NT2/D1 (cell line): Measurements from ENCODE around the gene FBXO2.

ENCODE experiments used
- DNase-seq: peaks from one replicate; pipeline ENCODE4 v3.0.0-alpha.2; 2011; ENCODE audit warnings: low read depth, low spot score
- H3K27me3 ChIP-seq: 2 replicates; pipeline ENCODE4 v1.6.0; 2011; ENCODE audit warnings: mild to moderate bottlenecking; ENCODE audit not compliant: insufficient read length, insufficient read depth
- H3K36me3 ChIP-seq: 2 replicates; pipeline ENCODE4 v1.6.1; 2011; ENCODE audit warnings: mild to moderate bottlenecking, low read length, mixed read lengths; ENCODE audit not compliant: insufficient read depth, insufficient read length
- H3K4me1 ChIP-seq: 2 replicates; pipeline ENCODE4 v1.5.1; 2011; ENCODE audit not compliant: insufficient read depth, insufficient read length
- H3K4me3 ChIP-seq: 2 replicates; pipeline ENCODE4 v1.5.1; 2011; ENCODE audit warnings: low read depth; ENCODE audit not compliant: insufficient read length
- H3K9ac ChIP-seq: 2 replicates; pipeline ENCODE4 v1.6.0; 2011; ENCODE audit warnings: low read depth; ENCODE audit not compliant: insufficient read length
- H3K9me3 ChIP-seq: 2 replicates; pipeline ENCODE4 v1.5.1; 2011; ENCODE audit warnings: mild to moderate bottlenecking, low read length; ENCODE audit not compliant: insufficient read depth
- SUZ12 ChIP-seq: IDR thresholded peaks from 2 replicates; pipeline ENCODE4 v1.6.1; 2011; ENCODE audit not compliant: insufficient read length, insufficient read depth; ENCODE audit errors: extremely low read depth
- YY1 ChIP-seq: IDR thresholded peaks from 2 replicates; pipeline ENCODE4 v1.6.1; 2011; ENCODE audit not compliant: insufficient read length, insufficient read depth
- ZNF274 ChIP-seq: IDR thresholded peaks from 2 replicates; pipeline ENCODE4 v1.6.1; 2011; ENCODE audit warnings: mild to moderate bottlenecking, low read depth, low read length

The FBXO2 gene

DNA sequence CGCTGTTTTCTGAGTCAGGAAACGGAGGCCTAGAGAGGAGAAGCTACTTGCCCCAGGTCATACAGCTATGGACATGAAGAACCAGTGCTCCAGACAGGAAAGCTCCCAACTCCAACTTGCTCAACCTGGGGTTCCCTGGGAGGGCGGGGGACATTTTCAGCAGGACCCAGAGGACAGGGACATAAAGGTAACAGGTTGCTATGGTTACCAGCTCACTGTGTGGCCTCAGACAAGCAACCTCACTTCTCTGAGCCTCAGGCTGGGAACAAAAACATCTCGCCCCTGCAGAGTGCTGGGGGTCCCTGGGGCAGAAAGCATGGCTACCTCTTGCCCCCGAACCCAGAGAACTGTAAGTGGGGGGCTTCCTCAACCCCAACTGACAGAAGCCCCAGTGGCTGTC, 16.1 kb downstream of the FBXO2 start:
- no peak overlapping the region for H3K9ac ChIP-seq

DNA sequence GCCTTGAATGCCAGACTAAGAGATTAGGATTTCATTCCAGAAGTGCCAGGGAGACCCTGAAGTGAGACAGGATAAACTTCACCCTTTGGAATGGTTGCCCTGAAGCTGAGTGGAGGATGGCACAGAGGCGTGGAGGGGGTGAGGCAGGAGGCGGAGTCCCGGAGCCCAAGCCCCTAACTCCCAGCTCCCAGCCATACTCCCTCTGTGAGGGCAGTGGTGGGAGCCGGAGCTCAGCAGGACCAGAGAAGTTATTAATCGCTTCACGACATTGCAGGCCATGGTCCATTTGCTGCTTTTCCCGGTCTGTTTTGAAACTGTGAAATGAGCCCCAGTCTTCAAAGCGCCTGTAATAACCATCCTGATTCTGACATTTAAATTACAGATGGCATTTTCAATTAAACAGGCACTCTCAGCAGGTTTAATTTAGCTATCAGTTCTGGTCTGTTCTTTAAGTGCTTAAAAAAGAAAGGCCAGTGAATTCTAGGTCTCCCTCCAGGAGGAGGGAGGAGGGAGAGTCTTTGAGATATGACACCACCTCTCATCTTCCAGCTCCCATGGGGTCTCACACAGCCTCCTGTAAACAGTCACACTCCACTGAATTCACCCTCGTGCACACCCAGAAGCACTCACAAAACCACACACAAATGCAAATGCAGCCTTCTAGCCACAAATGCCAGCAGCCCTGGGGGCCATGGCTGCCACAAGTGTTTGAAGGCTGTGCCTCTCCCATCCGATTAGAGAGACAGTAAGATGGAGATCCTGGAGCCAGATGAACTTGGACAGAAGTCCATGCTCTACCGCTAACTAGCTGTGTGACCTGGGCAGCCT, 19.6 kb downstream of the FBXO2 start:
- Histone ChIP-seq H3K9ac (no peak overlapping the region), H3K4me1 (peaks cover 3% of the 10 kb centered on the region), H3K4me3 (no peak overlapping the region), H3K9me3 (no peaks in the 10 kb centered on the region), H3K27me3 (peaks cover 4% of the 10 kb centered on the region), H3K36me3 (no peaks in the 10 kb centered on the region)
- TF ChIP-seq SUZ12, result no peak
- no peak for TF ChIP-seq YY1
- no peak for TF ChIP-seq ZNF274
- no peak for DNase-seq

More for the DNA sequence above, 16.1 kb downstream of the FBXO2 start:
- Histone ChIP-seq H3K9me3 (no peaks in the 10 kb centered on the region), H3K4me3 (no peak overlapping the region), H3K27me3 (peaks cover 4% of the 10 kb centered on the region), H3K4me1 (peaks cover 3% of the 10 kb centered on the region), H3K36me3 (no peaks in the 10 kb centered on the region)
- DNase-seq, result no peak
- TF ChIP-seq YY1 (no peak), SUZ12 (no peak), ZNF274 (no peak)

DNA sequence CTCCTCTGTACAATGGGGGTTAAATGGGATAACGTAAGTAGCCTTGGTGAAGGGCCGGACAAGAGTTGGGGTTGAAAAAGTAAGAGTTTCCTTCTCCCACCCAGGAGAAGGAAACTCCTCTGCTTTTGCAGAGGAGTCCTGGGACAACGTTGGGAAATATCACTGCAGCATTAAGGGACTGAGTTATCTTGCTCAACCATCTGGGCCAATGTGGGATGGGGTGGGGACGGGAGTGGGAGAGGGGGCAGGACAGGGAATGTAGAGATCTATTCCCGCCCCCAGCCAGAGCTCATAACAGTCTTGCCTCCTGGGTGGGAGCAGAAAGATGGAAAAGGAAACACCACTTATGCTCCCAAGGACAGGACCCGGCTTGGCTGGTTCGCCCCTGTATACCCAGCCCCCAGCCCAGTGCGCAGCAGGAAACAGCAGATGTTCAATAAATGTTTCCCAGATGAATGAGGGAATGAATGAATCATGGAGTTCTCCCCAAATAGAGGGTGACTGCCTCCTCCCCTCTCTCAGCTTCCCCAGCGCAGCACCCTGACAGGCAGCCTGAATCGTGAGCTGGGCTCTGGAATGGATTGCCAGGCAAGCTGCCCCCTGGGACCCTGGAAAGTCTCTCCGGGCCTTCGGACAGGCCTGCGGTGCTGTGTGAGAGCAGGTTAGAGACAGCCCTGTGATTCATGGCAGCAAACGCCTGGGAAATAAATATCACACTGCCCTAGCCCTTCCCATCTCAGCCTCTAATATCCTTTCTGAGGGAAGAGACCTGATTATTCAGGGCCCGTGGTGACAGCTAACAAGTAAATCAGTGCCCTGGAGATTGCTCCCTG, 24.8 kb downstream of the FBXO2 start:
- Histone ChIP-seq H3K9me3 (no peaks in the 10 kb centered on the region), H3K4me1 (peaks cover 6% of the 10 kb centered on the region), H3K4me3 (no peak overlapping the region), H3K9ac (no peak overlapping the region), H3K27me3 (no peaks in the 10 kb centered on the region), H3K36me3 (no peaks in the 10 kb centered on the region)
- TF ChIP-seq ZNF274, result no peak
- no peak for TF ChIP-seq YY1
- no peak for TF ChIP-seq SUZ12
- DNase-seq, result no peak

DNA sequence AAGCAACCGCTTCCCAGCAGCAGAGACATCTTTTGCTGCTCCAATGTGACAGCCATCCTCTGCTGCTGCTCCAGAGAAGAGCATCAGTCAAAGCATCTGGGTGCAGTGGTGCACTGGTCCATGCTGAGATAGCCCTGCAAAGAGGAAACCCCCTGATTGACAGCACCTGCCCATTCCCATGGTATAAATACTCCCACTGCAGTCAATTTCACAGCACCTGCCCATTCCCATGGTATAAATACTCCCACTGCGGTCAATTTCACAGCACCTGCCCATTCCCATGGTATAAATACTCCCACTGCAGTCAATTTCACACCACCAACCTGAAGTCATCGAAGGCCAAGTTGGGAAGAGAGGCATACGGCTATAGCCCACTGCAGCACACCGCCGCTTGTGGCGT, 25.5 kb downstream of the FBXO2 start:
- no peak for DNase-seq
- H3K4me1 ChIP-seq, result peaks cover 3% of the 10 kb centered on the region
- no peaks in the 10 kb centered on the region for H3K27me3 ChIP-seq
- H3K9ac ChIP-seq, result no peak overlapping the region
- no peaks in the 10 kb centered on the region for H3K9me3 ChIP-seq
- H3K36me3 ChIP-seq, result no peaks in the 10 kb centered on the region
- H3K4me3 ChIP-seq, result no peak overlapping the region
- TF ChIP-seq ZNF274, result no peak
- TF ChIP-seq YY1, result no peak
- no peak for TF ChIP-seq SUZ12

DNA sequence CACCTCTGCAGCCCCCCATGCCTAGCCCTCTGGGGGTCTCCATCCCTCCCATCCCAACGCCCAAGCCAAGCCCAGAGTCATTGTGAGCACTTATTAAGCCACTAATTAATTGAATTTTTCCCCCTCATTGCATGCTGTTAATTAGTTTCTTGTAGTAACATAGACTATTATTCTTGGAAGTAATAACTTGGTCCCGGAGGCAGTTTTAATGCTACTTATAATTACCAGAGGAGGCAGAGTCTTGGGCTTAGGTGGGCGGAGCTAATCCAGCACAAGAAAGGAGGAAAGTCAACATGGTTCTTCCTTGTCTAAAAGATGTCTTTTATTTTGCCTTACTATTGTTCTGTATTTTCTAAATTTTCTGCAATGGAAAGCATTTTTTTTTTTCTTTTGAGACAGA, 27.7 kb downstream of the FBXO2 start:
- Histone ChIP-seq H3K9ac (no peak overlapping the region), H3K27me3 (no peaks in the 10 kb centered on the region), H3K9me3 (no peaks in the 10 kb centered on the region), H3K4me3 (no peak overlapping the region), H3K36me3 (no peaks in the 10 kb centered on the region), H3K4me1 (peaks cover 3% of the 10 kb centered on the region)
- TF ChIP-seq YY1, result no peak
- TF ChIP-seq ZNF274, result no peak
- TF ChIP-seq SUZ12, result no peak
- DNase-seq, result no peak

DNA sequence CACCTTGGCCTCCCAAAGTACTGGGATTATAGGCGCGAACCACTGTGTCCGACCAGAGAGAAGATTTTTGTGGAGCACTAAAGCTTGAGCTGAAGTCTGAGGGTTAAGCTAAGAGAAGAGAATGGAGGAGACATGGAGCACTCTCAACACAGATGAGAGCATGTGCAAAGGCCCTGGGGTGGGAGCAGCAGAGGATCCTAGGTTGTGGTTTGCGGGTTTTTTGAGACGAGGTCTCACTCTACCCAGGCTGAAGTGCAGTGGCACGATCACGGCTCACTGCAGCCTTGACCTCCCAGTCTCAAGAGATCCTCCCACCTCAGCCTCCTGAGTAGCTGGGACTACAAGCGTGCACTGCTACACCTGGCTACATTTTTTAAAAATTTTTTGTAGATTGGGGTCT, 30.5 kb downstream of the FBXO2 start:
- Histone ChIP-seq H3K9ac (no peak overlapping the region), H3K36me3 (no peaks in the 10 kb centered on the region), H3K4me1 (peaks cover 3% of the 10 kb centered on the region), H3K9me3 (no peaks in the 10 kb centered on the region), H3K27me3 (no peaks in the 10 kb centered on the region), H3K4me3 (no peak overlapping the region)
- DNase-seq, result no peak
- TF ChIP-seq SUZ12 (no peak), ZNF274 (no peak), YY1 (no peak)

DNA sequence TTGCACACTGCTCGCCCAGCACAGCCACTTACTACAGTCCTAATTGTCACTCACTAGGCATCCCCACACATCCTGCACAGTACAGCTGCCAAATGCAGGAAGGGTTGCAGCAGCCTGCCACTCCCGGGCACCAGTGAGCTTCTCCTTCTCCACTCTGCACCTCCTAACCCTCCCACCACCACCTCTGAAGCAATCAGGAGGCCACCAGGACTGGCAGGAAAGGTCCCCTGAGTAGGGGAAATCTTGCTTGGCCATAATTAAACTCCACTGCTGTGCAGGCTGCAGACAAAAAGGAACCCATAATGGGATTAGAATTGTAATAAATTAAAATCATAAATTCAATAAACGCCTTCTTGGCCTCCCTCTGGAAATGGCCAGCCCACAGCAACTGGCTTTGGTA, 31.8 kb downstream of the FBXO2 start:
- H3K4me1 ChIP-seq, result peaks cover 3% of the 10 kb centered on the region
- TF ChIP-seq SUZ12 (no peak), ZNF274 (no peak), YY1 (no peak)
- H3K4me3 ChIP-seq, result no peak overlapping the region
- H3K36me3 ChIP-seq, result no peaks in the 10 kb centered on the region
- H3K9ac ChIP-seq, result no peak overlapping the region
- no peaks in the 10 kb centered on the region for H3K27me3 ChIP-seq
- H3K9me3 ChIP-seq, result no peaks in the 10 kb centered on the region
- DNase-seq, result no peak
